ENCODE data around the gene KIF5C. TPM values are rescaled to one million over a fixed set of nuclear protein-coding genes. Genes with fewer than 3 reads are reported as not detected.

KIF5C gene
- total RNA-seq, 1 donor from 2014 or later, result 26.8 TPM

DNA sequence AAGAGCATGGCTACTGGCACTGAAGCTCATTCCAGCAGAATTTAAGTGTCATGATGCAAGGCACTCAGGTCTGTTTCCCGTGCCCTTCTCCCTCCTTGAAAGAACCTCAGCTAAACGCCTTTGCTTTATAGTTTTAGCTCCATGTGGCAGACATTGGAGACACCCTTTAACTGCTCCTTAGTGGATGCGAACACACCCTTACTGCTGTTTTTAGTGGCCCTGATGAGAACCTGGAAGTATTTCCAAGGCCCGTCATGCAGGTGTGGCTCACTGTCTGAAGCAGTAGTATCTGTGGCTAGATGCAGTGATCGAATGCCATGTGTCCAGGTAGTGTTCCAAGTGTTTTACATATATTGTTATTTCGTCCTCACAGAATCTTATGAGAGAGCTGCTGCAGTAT is 28.3 kb downstream of the KIF5C start:
- Mint-ChIP-seq H3K4me3 (ENCODE audit: low read depth) (no peak overlapping the region), H3K36me3 (ENCODE audit: insufficient read depth) (peaks cover 2% of the 10 kb centered on the region), H3K9me3 (ENCODE audit: low read depth) (no peaks in the 10 kb centered on the region), H3K27ac (no peak overlapping the region), H3K27me3 (no peaks in the 10 kb centered on the region), H3K4me1 (ENCODE audit: low read depth) (peaks cover 11% of the 10 kb centered on the region)
- TF ChIP-seq, protein P1, sequence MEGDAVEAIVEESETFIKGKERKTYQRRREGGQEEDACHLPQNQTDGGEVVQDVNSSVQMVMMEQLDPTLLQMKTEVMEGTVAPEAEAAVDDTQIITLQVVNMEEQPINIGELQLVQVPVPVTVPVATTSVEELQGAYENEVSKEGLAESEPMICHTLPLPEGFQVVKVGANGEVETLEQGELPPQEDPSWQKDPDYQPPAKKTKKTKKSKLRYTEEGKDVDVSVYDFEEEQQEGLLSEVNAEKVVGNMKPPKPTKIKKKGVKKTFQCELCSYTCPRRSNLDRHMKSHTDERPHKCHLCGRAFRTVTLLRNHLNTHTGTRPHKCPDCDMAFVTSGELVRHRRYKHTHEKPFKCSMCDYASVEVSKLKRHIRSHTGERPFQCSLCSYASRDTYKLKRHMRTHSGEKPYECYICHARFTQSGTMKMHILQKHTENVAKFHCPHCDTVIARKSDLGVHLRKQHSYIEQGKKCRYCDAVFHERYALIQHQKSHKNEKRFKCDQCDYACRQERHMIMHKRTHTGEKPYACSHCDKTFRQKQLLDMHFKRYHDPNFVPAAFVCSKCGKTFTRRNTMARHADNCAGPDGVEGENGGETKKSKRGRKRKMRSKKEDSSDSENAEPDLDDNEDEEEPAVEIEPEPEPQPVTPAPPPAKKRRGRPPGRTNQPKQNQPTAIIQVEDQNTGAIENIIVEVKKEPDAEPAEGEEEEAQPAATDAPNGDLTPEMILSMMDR (IDR thresholded peaks at IDR 0.05; ENCODE audit: unreplicated experiment), result no peak
- DNase-seq (ENCODE audit: low spot score, unreplicated experiment), result no peak

DNA sequence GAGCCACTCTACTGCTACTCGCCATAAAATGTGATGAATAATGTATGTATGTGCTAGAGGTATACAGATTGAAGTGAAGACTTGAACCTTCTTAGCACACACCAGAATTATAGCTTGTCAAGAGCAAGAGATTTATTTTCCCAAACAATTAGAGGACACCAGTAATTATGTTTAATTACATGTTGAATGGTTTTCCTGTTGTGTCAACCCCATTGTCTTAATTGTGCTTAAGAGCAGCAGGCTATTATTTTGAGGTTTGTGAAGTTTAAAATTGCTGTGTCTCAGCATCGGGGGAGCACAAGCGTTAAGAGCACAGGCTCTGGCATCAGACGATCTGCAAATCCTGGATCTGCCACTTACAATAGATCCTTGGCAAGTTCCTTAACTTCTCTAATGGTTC is 29.0 kb downstream of the KIF5C start:
- peaks cover 11% of the 10 kb centered on the region for H3K4me1 Mint-ChIP-seq (ENCODE audit: low read depth)
- H3K9me3 Mint-ChIP-seq (ENCODE audit: low read depth), result no peaks in the 10 kb centered on the region
- DNase-seq (ENCODE audit: low spot score, unreplicated experiment), result no peak
- TF ChIP-seq, protein P1 (IDR thresholded peaks at IDR 0.05; ENCODE audit: unreplicated experiment), result no peak
- H3K4me3 Mint-ChIP-seq (ENCODE audit: low read depth), result no peak overlapping the region
- H3K27ac Mint-ChIP-seq, result no peak overlapping the region
- no peaks in the 10 kb centered on the region for H3K27me3 Mint-ChIP-seq
- H3K36me3 Mint-ChIP-seq (ENCODE audit: insufficient read depth), result peaks cover 2% of the 10 kb centered on the region

DNA sequence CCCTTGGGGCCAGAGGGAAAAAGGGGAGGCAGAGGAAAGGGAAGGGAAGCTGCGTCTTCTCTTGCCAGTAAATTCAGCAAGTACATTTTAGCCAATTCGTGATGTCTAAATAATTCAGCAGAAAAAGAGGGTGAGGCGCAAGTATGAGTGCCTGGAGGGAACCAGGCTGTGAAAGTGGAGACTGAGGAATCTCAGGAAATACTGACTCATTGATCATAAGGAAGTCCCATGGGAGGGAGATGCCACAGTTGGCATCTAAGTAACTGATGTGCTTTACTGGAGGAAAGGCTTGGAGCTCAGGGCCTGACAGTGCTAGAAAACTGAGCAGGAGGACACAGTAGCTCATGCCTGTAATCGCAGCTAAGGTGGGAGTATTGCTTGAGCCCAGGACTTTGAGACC is 31.1 kb downstream of the KIF5C start:
- Mint-ChIP-seq H3K4me3 (ENCODE audit: low read depth) (no peak overlapping the region), H3K36me3 (ENCODE audit: insufficient read depth) (peaks cover 2% of the 10 kb centered on the region), H3K4me1 (ENCODE audit: low read depth) (no peaks in the 10 kb centered on the region), H3K27me3 (no peaks in the 10 kb centered on the region), H3K9me3 (ENCODE audit: low read depth) (no peaks in the 10 kb centered on the region), H3K27ac (no peak overlapping the region)
- TF ChIP-seq, protein P1 (IDR thresholded peaks at IDR 0.05; ENCODE audit: unreplicated experiment), result no peak
- DNase-seq (ENCODE audit: low spot score, unreplicated experiment), result no peak

DNA sequence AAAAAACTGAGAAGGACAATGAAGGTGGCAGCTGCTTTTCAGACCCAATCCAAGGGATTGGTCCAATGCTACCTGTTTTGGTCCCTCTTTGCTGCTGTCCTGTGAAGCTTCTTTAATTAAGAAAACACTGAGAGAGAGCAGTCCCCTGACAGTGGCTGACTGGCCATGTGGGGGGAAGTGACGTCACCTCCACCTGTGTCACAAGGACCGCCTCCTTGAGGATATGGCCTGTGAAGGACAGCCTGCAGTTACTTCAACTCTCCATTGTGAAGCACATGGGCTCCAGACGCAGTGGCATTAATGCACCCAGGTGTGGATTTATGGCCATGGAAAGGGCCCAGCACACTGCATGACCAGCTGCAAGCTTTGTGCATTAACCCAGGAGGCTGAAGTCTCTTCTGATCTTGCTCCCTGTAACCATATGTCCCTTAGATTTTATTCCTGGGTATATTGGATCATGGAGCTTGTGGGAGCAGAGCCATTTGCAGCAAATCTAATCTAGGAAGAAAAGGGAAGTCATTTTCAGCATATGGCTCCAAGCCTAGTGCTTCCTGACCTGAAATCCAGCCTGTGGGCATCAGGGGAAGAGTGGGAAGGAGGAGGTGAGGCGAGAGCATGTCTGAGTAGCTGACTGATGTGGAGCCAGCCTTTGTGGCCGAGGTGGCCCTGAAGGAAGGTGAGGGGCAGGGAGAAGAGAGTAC is 32.2 kb downstream of the KIF5C start:
- Mint-ChIP-seq H3K36me3 (ENCODE audit: insufficient read depth) (peaks cover 2% of the 10 kb centered on the region), H3K4me1 (ENCODE audit: low read depth) (no peaks in the 10 kb centered on the region), H3K4me3 (ENCODE audit: low read depth) (no peak overlapping the region), H3K27ac (no peak overlapping the region), H3K9me3 (ENCODE audit: low read depth) (no peaks in the 10 kb centered on the region), H3K27me3 (no peaks in the 10 kb centered on the region)
- no peak for DNase-seq (ENCODE audit: low spot score, unreplicated experiment)
- TF ChIP-seq, protein P1 (IDR thresholded peaks at IDR 0.05; ENCODE audit: unreplicated experiment), result no peak

DNA sequence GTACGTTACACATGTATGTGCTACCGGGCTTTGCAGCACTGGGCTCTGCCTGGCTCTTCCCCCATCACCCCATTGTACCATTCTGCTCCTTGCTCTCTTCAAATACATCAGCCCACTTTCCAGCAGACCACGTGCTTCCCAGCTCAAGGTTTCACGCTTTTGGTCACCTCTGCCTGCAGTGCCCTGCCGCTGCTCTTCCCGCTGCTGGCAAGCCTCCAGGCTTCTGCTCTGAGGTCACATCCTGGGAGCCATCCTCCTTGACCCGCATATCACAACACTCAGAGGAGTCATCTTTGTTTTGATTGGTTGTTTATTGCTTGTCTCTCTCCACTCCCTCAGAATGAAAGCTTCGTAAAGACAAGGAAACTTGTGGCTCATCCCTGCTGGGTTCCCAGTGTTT is 34.1 kb downstream of the KIF5C start:
- Mint-ChIP-seq H3K27ac (no peak overlapping the region), H3K4me1 (ENCODE audit: low read depth) (no peaks in the 10 kb centered on the region), H3K36me3 (ENCODE audit: insufficient read depth) (peaks cover 2% of the 10 kb centered on the region), H3K27me3 (no peaks in the 10 kb centered on the region), H3K4me3 (ENCODE audit: low read depth) (no peak overlapping the region), H3K9me3 (ENCODE audit: low read depth) (no peaks in the 10 kb centered on the region)
- TF ChIP-seq, protein P1 (IDR thresholded peaks at IDR 0.05; ENCODE audit: unreplicated experiment), result no peak
- DNase-seq (ENCODE audit: low spot score, unreplicated experiment), result no peak

Measured in progenitor cell of endocrine pancreas (in vitro differentiated cells).